ENCODE results near the gene BNC2. TPM values are rescaled to one million over a fixed set of nuclear protein-coding genes. Genes with fewer than 3 reads are reported as not detected.

Gene BNC2
- total RNA-seq, 2 donors from 2014 or later = 2.1 to 20.0 TPM

- Histone ChIP-seq H3K36me3 (no peaks in the 10 kb centered on the region), H3K9me3 (no peaks in the 10 kb centered on the region), H3K27ac (no peak overlapping the region), H3K4me3 (no peak overlapping the region), H3K27me3 (no peaks in the 10 kb centered on the region), H3K4me1 (no peaks in the 10 kb centered on the region), H3K9ac (ENCODE audit: low read depth in 2 of 2, low read length in 2 of 2) (no peak overlapping the region)
- no peak for TF ChIP-seq CTCF (IDR thresholded peaks at IDR 0.05)
- intact Hi-C loops (cut with DNase I) = no loop called here
- DNase-seq = no peak
Measured at GRCh38 chr9:16487915-16488314, 382.6 kb downstream of the BNC2 start.

GRCh38 chr9:16485575-16486321, 384.7 kb downstream of the BNC2 start:
- no peaks in the 10 kb centered on the region for H3K9me3 ChIP-seq
- DNase-seq = no peak
- intact Hi-C loops (cut with DNase I) = no loop called here
- H3K4me3 ChIP-seq = no peak overlapping the region
- H3K36me3 ChIP-seq = no peaks in the 10 kb centered on the region
- no peaks in the 10 kb centered on the region for H3K27me3 ChIP-seq
- no peak overlapping the region for H3K27ac ChIP-seq
- no peak overlapping the region for H3K9ac ChIP-seq (ENCODE audit: low read depth in 2 of 2, low read length in 2 of 2)
- no peak for TF ChIP-seq CTCF (IDR thresholded peaks at IDR 0.05)
- no peaks in the 10 kb centered on the region for H3K4me1 ChIP-seq

GRCh38 chr9:16485160-16485559, 385.3 kb downstream of the BNC2 start:
- Histone ChIP-seq H3K9ac (ENCODE audit: low read depth in 2 of 2, low read length in 2 of 2) (no peak overlapping the region), H3K4me1 (no peaks in the 10 kb centered on the region), H3K36me3 (no peaks in the 10 kb centered on the region), H3K27me3 (no peaks in the 10 kb centered on the region), H3K4me3 (no peak overlapping the region), H3K27ac (no peak overlapping the region), H3K9me3 (no peaks in the 10 kb centered on the region)
- DNase-seq = no peak
- no peak for TF ChIP-seq CTCF (IDR thresholded peaks at IDR 0.05)
- intact Hi-C loops (cut with DNase I) = no loop called here

GRCh38 chr9:16484744-16485143, 385.7 kb downstream of the BNC2 start:
- intact Hi-C loops (cut with DNase I) = no loop called here
- H3K9ac ChIP-seq (ENCODE audit: low read depth in 2 of 2, low read length in 2 of 2) = no peak overlapping the region
- no peaks in the 10 kb centered on the region for H3K27me3 ChIP-seq
- no peaks in the 10 kb centered on the region for H3K36me3 ChIP-seq
- TF ChIP-seq CTCF (IDR thresholded peaks at IDR 0.05) = no peak
- H3K9me3 ChIP-seq = no peaks in the 10 kb centered on the region
- no peak overlapping the region for H3K4me3 ChIP-seq
- no peaks in the 10 kb centered on the region for H3K4me1 ChIP-seq
- H3K27ac ChIP-seq = no peak overlapping the region
- DNase-seq = no peak

GRCh38 chr9:16484180-16484579, 386.3 kb downstream of the BNC2 start:
- H3K9me3 ChIP-seq = no peaks in the 10 kb centered on the region
- no peaks in the 10 kb centered on the region for H3K4me1 ChIP-seq
- no peak overlapping the region for H3K4me3 ChIP-seq
- no peaks in the 10 kb centered on the region for H3K36me3 ChIP-seq
- TF ChIP-seq CTCF (IDR thresholded peaks at IDR 0.05) = no peak
- no peak for DNase-seq
- no peaks in the 10 kb centered on the region for H3K27me3 ChIP-seq
- intact Hi-C loops (cut with DNase I) = no loop called here
- no peak overlapping the region for H3K9ac ChIP-seq (ENCODE audit: low read depth in 2 of 2, low read length in 2 of 2)
- H3K27ac ChIP-seq = no peak overlapping the region

Measured in colonic mucosa (tissue), 4 donors.